ENCODE measurements around the gene RAD51D. TPM values are rescaled to one million over a fixed set of nuclear protein-coding genes. Genes with fewer than 3 reads are reported as not detected.

RAD51D gene
- total RNA-seq, 2 experiments from 2014 or later, result 6.2 to 8.6 TPM

DNA sequence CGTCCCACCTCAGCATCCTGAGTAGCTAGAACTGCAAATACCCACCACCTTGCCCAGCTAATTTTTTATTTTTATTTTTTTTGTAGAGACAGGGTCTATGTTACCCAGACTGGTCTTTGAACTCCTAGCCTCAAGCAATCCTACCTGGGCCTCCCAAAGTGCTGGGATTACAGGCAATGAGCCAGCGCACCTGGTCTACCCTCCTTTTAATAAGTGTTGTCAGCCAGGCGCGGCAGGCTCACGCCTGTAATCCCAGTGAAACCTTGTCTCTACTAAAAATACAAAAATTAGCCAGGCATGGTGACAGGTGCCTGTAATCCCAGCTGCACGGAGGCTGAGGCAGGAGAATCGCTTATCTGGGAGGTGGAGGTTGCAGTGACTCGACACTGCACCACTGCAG is 75.5 kb downstream of the RAD51D start:
- Histone ChIP-seq H3K4me3 (ENCODE audit: low read length) (no peak overlapping the region), H3K36me3 (ENCODE audit: insufficient read depth, low read length) (no peaks in the 10 kb centered on the region), H3K9me3 (ENCODE audit: control insufficient read depth in 1 of 2, insufficient read depth in 1 of 2, low read length in 2 of 2) (no peaks in the 10 kb centered on the region), H3K27me3 (ENCODE audit: control insufficient read depth in 1 of 2, insufficient read depth in 2 of 2, low read length in 2 of 2) (no peaks in the 10 kb centered on the region), H3K27ac (ENCODE audit: low read depth in 1 of 2, low read length in 2 of 2) (peak overlapping the region; percentile 54 to 76), H3K4me1 (ENCODE audit: insufficient read depth, low read length) (peaks cover 73% of the 10 kb centered on the region)
- CTCF ChIA-PET, result interaction anchor here (2.6 kb wide), 1 partner anchor 22 kb away, joined by 9 read pairs; no protein-coding TSS in a partner anchor
- Mint-ChIP-seq H3K4me1 (ENCODE audit: low read depth) (peaks cover 68% of the 10 kb centered on the region), H3K27me3 (no peaks in the 10 kb centered on the region), H3K4me3 (peak overlapping the region; percentile 11), H3K36me3 (ENCODE audit: low read depth) (peaks cover 15% of the 10 kb centered on the region), H3K9me3 (no peaks in the 10 kb centered on the region), H3K27ac (peak overlapping the region; percentile 93)
- ATAC-seq (ENCODE audit: poor library complexity), result no peak
- TF ChIP-seq, protein P1, sequence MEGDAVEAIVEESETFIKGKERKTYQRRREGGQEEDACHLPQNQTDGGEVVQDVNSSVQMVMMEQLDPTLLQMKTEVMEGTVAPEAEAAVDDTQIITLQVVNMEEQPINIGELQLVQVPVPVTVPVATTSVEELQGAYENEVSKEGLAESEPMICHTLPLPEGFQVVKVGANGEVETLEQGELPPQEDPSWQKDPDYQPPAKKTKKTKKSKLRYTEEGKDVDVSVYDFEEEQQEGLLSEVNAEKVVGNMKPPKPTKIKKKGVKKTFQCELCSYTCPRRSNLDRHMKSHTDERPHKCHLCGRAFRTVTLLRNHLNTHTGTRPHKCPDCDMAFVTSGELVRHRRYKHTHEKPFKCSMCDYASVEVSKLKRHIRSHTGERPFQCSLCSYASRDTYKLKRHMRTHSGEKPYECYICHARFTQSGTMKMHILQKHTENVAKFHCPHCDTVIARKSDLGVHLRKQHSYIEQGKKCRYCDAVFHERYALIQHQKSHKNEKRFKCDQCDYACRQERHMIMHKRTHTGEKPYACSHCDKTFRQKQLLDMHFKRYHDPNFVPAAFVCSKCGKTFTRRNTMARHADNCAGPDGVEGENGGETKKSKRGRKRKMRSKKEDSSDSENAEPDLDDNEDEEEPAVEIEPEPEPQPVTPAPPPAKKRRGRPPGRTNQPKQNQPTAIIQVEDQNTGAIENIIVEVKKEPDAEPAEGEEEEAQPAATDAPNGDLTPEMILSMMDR (IDR thresholded peaks at IDR 0.05), result no peak
- intact Hi-C loops (cut with DNase I, micrococcal nuclease), result no loop called here
- DNase-seq, result no peak
- POLR2A ChIA-PET, result interaction anchor here (0.6 to 3.2 kb wide), 3 partner anchors 10 to 44 kb away, joined by 3 to 31 read pairs (median 4); partner anchors contain the start of gene RFFL

Other genes starting within 250 kb of the RAD51D start
- gene CCT6B, start 158.4 kb downstream of the RAD51D start, total RNA-seq, result 1 to 10 TPM; 4.6 to 4.9 TPM
- 10 to 100 TPM; 34.4 to 39.0 TPM for gene ZNF830, start 158.3 kb downstream of the RAD51D start, total RNA-seq
- 10 to 100 TPM; 44.6 to 49.1 TPM for gene LIG3, start 139.3 kb downstream of the RAD51D start, total RNA-seq
- gene RFFL, start 56.2 kb downstream of the RAD51D start, total RNA-seq, result 10 to 100 TPM; 57.8 to 66.1 TPM
- not detected for gene FNDC8, start 1.8 kb upstream of the RAD51D start, total RNA-seq
- gene NLE1, start 22.4 kb upstream of the RAD51D start, total RNA-seq, result 1 to 10 TPM; 8.9 to 9.5 TPM
- under 1 TPM; 0.11 to 0.20 TPM for gene UNC45B, start 28.0 kb upstream of the RAD51D start, total RNA-seq
- gene SLC35G3, start 74.5 kb upstream of the RAD51D start, total RNA-seq, result not detected
- gene SLFN5, start 123.2 kb upstream of the RAD51D start, total RNA-seq, result 10 to 100 TPM; 28.5 to 32.7 TPM

All from CD4-positive, alpha-beta T cell (primary cell).